Dendritic cell treated with granulocyte-macrophage colony-stimulating factor and Interleukin-4, amounts not matched to agents 40 ng/mL and 50 ng/mL, for 4 days (primary cell): Measurements from ENCODE around the gene GREB1.

Source experiments
- H3K27ac Mint-ChIP-seq: one replicate; pipeline ENCODE4 v1.8.0; 2022; ENCODE audit warnings: mild to moderate bottlenecking, mixed read lengths
- H3K27me3 Mint-ChIP-seq: one replicate; pipeline ENCODE4 v1.8.0; 2022; ENCODE audit warnings: mild to moderate bottlenecking, mixed read lengths
- H3K36me3 Mint-ChIP-seq: one replicate; pipeline ENCODE4 v1.8.0; 2022; ENCODE audit warnings: low read depth, mixed read lengths
- H3K4me1 Mint-ChIP-seq: one replicate; pipeline ENCODE4 v1.8.0; 2022; ENCODE audit warnings: low read depth, mixed read lengths
- H3K4me3 Mint-ChIP-seq: one replicate; pipeline ENCODE4 v1.8.0; 2022; ENCODE audit warnings: mild to moderate bottlenecking, moderate library complexity, mixed read lengths
- H3K9me3 Mint-ChIP-seq: one replicate; pipeline ENCODE4 v1.8.0; 2022; ENCODE audit warnings: mixed read lengths
- intact Hi-C: fragments of 100-400 bp; cut with micrococcal nuclease; formaldehyde crosslinking; loops from one replicate; pipeline ENCODE4 v1.15.0; 2022

The GREB1 gene

DNA sequence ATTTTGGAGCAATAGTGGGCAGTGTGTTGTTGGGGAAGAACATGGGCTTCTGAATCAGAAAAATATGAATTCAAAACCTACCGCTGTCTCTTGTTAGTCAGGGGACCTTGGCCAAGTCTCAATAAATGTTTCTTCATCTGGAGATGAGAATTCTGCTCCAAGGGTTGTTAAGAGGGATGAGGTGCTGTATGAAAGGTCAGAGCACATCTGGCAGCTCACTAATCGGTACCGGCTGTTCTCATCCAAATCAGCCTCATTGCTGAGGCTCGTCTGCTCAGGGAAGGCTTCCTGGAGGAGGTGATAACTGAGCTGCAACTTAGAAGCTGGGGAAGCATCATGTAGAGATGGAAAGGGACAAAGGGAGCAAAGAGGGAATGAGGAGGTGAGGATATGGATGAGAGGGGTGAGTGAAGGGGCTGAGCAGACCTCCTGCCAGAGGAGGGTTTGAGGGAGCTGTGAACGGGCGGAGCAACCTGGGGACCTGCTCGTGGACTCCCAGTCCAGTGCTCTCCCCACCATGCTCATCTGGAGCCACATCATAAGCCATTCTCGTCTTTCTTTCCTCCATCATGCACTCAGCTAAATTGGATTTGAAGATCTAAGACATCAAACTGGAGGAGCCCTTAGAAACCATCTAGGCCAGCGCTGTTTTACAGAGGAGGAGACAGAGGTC is 47.4 kb downstream of the GREB1 start:
- Mint-ChIP-seq H3K4me1 (peaks cover 15% of the 10 kb centered on the region), H3K27me3 (peaks cover 17% of the 10 kb centered on the region), H3K36me3 (no peaks in the 10 kb centered on the region), H3K4me3 (no peak overlapping the region), H3K9me3 (no peaks in the 10 kb centered on the region), H3K27ac (no peak overlapping the region)
- intact Hi-C loops, result loop anchor here (5.0 kb wide), 1 partner anchor 449 kb away; a partner anchor contains a TSS

DNA sequence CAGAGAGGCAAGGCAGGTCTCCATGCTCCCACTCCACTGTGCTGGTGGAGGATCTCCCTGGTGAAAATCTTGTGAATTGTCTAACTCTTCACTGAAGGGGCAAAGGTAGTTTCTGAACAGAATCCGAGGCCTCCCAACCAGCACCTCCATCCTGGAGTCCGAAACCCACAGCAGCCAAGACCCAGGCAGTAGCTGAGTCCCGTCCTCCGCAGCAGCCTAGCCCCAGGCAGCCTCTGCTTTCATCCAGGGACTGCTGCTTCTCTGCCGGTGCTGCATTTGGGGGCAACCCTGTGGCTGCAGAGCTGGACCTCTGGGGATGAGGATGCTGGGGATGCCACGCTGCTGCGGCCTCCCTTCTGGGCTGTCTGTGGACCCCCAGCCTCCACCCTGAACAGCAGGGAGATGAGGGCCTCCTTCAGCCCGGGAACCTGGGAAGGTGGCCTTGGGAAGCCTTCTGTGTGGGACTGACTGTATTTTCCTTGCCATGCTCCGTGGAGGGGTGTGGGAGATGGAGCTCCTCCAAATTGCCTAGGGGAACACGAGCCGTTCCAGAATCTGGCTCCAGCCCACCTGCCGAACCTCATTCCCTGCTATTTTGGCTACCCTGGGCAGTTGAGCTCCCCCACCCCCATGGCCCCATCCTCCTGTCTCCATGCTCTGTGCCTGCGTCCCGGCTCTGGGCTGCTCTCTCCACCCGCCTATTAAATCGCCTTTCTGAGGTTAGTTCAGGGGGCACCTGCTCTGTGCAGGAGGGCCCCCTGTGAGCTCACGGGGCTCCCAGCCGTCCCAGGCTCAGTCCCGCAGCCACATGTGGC is 48.2 kb downstream of the GREB1 start:
- H3K27ac Mint-ChIP-seq, result no peak overlapping the region
- peaks cover 15% of the 10 kb centered on the region for H3K4me1 Mint-ChIP-seq
- no peaks in the 10 kb centered on the region for H3K36me3 Mint-ChIP-seq
- peaks cover 17% of the 10 kb centered on the region for H3K27me3 Mint-ChIP-seq
- intact Hi-C loops, result loop anchor here (5.0 kb wide), 1 partner anchor 450 kb away; a partner anchor contains a TSS
- no peaks in the 10 kb centered on the region for H3K9me3 Mint-ChIP-seq
- no peak overlapping the region for H3K4me3 Mint-ChIP-seq

DNA sequence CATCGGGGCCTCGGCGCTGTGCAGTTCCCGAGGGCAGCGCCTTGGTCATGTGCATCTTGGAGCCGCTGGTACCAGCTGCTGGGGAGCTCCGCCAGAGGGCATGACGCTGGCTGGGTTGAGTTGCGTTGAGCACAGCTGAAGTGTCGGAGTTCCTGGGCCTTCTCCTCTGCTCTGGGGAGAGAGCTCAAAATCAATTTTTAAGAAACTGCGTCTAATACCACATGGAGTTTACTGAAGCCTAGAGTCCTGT is 48.7 kb downstream of the GREB1 start:
- intact Hi-C loops, result loop anchor here (5.0 kb wide), 1 partner anchor 450 kb away; a partner anchor contains a TSS
- peaks cover 17% of the 10 kb centered on the region for H3K27me3 Mint-ChIP-seq
- H3K4me3 Mint-ChIP-seq, result no peak overlapping the region
- no peak overlapping the region for H3K27ac Mint-ChIP-seq
- peaks cover 13% of the 10 kb centered on the region for H3K4me1 Mint-ChIP-seq
- no peaks in the 10 kb centered on the region for H3K36me3 Mint-ChIP-seq
- no peaks in the 10 kb centered on the region for H3K9me3 Mint-ChIP-seq

DNA sequence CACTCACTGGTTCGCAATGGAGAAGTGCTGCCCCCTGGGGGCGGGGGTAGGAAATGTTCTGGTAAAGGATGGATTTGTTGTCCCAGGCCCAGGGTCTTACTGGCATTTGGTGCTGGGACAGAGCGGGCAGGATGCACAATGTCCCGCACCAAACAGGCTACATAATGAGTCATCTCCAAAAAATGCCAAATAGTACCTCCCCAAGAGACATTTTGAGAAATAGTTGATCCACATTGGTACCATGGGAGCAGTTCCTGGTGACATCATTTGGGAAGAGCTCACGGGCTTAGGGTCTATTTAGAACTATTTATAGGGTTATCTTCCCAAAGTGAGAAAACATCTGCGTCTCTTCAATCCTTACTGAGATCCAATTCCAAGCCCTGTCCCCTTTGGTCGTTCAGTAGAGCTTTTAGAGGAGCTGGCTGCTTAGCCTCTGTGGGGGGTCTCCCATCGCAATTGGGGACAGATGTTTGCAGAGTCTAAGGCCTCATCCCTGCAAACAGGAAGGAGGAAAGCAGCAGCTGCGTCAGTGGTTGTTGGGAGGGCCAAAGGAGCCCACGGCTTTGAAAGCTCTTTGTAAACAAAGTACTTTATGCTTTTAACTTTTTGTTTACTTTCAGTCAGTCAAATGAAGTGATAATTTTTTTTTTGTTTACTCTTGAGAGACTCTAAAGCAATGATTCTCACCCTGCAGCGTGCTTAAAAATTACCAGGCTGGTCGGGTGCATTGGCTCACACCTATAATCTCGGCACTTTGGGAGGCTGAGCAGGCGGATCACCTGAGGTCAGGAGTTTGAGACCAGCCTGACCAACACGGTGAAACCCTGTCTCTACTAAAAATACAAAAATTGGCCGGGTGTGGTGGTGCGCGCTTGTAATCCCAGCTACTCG is 49.3 kb downstream of the GREB1 start:
- intact Hi-C loops, result loop anchor here (5.0 kb wide), 1 partner anchor 451 kb away; a partner anchor contains a TSS
- H3K27ac Mint-ChIP-seq, result no peak overlapping the region

DNA sequence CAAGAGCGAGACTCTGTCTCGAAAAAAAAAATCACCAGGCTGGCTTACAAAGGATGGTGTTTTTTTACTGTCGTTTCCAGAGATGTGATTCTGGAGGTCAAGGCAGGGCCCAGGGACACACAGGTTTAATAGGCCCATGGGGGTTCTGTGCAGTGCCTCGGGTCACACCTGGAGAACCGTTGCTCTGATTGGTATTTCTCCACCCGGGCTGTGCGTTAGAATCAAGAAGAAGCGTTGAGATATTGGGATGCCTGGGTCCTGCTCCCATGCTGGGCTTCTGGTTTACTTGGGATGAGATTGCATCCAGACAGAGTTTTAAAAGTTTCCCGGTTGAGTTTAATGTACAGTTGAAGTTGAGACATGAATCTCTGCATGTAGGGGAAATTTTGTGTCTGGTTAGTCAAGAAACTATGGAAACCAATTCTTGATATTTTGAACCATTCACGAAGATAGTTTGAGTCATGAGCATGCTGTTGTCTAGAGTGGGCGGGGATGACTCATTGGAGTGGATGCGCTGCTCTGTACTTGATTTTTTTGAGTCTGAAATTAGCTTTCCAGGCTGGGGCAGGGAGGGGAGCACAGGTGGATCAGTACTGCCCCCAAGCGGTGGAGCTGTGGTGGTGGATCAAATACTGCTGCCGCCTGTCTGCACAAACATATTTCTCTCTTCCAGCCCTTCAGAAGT is 50.1 kb downstream of the GREB1 start:
- Mint-ChIP-seq H3K27me3 (peaks cover 15% of the 10 kb centered on the region), H3K36me3 (no peaks in the 10 kb centered on the region), H3K27ac (no peak overlapping the region), H3K4me3 (no peak overlapping the region), H3K4me1 (peaks cover 7% of the 10 kb centered on the region), H3K9me3 (no peaks in the 10 kb centered on the region)
- intact Hi-C loops, result loop anchor here (1.0 to 5.0 kb wide), 2 partner anchors 106 to 452 kb away; a partner anchor contains a TSS

More for the DNA sequence above, 49.3 kb downstream of the GREB1 start:
- Mint-ChIP-seq H3K36me3 (no peaks in the 10 kb centered on the region), H3K4me3 (no peak overlapping the region), H3K9me3 (no peaks in the 10 kb centered on the region), H3K27me3 (peaks cover 15% of the 10 kb centered on the region), H3K4me1 (peaks cover 8% of the 10 kb centered on the region)

DNA sequence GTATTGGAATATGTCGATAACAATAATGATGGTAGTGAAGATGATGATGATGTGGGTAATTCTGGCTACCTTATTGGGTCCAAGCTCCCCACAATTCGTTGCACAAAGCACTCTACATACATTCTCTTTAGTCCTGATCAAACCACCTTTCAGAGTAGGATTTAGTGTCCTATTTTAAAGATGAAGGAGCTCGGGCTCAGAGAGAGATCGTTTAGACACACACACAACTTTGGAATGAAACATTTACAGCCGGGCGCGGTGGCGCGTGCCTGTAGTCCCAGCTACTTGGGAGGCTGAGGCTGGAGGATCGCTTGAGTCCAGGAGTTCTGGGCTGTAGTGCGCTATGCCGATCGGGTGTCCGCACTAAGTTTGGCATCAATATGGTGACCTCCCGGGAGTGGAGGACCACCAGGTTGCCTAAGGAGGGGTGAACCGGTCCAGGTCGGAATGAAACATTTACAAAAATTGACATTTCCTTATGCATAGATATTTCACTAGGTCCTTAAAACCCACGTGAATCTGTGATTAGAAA is 50.7 kb downstream of the GREB1 start:
- H3K4me1 Mint-ChIP-seq, result peaks cover 7% of the 10 kb centered on the region
- intact Hi-C loops, result loop anchor here (1.0 to 5.0 kb wide), 2 partner anchors 106 to 452 kb away; a partner anchor contains a TSS
- H3K4me3 Mint-ChIP-seq, result no peak overlapping the region
- H3K36me3 Mint-ChIP-seq, result no peaks in the 10 kb centered on the region
- H3K9me3 Mint-ChIP-seq, result no peaks in the 10 kb centered on the region
- no peak overlapping the region for H3K27ac Mint-ChIP-seq
- peaks cover 13% of the 10 kb centered on the region for H3K27me3 Mint-ChIP-seq

DNA sequence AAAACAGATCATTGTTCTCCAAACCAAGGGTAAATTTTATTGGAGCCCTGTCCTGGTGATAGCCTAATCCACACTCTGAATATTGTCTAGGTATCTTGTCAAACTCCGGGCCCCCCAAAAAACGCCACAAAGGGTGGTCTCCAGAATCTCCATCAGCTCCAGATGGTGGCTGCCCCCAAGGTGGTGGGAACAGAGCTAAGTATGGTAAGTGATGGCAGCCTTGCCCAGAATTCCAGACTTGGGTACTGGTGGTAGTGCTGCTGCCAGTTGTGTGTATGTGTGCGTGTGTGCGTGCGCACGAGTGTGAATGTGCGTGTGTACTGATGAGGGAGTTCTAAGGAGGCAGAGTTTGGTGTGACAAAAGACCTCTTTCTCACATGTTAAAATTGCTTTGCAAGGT is 51.2 kb downstream of the GREB1 start:
- no peak overlapping the region for H3K4me3 Mint-ChIP-seq
- no peaks in the 10 kb centered on the region for H3K9me3 Mint-ChIP-seq
- intact Hi-C loops, result no loop called here
- peaks cover 13% of the 10 kb centered on the region for H3K27me3 Mint-ChIP-seq
- H3K27ac Mint-ChIP-seq, result no peak overlapping the region
- no peaks in the 10 kb centered on the region for H3K36me3 Mint-ChIP-seq
- H3K4me1 Mint-ChIP-seq, result peaks cover 7% of the 10 kb centered on the region

DNA sequence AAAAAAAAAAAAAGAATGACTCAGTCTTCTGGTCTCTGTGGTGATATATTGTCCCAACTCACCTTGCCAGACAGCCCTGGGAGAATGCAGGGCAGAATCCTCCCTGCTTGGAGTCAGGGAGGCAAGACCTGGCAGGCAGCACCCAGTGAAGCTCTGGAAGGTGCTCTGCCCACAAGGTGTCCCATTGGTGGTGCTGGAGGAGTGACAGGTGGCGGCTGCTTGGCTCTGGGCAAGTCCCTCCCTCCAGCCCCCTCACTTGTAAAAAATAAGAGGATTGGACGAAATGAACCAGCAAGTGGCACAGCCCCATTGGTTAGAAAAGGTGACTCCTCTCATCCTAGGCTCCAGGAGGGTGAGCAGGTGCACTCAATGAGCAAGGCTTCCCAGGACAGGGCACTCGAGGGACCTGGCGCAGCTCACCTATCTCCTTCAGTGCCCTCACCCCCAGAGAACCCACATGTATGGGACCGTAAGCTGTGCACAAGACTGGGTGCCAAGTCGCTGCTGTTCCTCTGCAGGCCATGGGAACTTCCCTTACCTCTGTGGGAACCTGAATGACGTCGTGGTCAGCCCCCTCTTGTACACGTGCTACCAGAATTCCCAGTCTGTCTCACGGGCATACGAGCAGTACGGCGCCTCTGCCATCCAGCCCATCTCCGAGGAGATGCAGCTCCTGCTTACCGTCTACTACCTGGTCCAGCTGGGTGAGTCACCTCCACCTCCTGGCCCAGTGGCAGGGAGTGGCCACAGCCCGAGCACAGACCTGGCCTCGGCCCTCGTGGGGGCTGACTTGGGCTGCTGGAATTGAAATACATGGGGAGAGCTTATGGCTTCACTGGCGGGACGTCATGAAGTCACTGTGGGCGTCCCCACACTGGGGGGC is 54.6 kb downstream of the GREB1 start:
- no peaks in the 10 kb centered on the region for H3K36me3 Mint-ChIP-seq
- intact Hi-C loops, result no loop called here
- no peak overlapping the region for H3K27ac Mint-ChIP-seq
- peaks cover 7% of the 10 kb centered on the region for H3K4me1 Mint-ChIP-seq
- H3K27me3 Mint-ChIP-seq, result peaks cover 6% of the 10 kb centered on the region
- no peak overlapping the region for H3K4me3 Mint-ChIP-seq
- H3K9me3 Mint-ChIP-seq, result no peaks in the 10 kb centered on the region

DNA sequence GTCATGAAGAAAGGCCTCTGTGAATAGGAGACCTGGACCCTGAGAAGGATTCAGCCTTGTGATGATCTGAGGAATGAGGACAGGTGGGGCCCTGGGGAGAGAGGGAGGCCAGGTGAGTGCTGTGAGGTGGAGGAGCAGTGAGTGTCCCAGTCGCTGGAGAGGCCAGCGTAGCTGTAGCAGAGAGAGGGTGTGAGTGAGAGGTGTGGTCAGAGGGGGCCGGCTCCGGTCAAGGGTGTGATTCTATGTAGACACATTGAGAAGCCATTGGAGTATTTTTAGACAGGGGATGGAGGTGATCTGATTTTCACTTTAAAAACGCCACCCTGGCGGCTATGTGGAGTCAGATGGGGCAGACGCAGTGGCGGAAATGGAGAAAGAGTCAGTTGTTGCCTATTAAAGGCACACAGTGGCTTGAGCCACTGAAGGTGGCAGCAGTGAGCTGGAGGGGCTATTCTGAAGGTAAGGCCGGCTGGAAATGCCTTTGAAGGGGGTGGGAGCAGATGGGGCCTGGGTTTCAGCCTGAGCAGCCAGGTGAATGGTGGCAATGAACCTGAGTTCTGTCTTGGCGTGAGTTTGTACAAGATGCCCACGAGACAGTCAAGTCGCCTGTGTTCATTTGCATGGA is 55.6 kb downstream of the GREB1 start:
- Mint-ChIP-seq H3K9me3 (no peaks in the 10 kb centered on the region), H3K27me3 (peaks cover 6% of the 10 kb centered on the region), H3K4me1 (no peaks in the 10 kb centered on the region), H3K27ac (no peak overlapping the region), H3K36me3 (no peaks in the 10 kb centered on the region), H3K4me3 (no peak overlapping the region)
- intact Hi-C loops, result no loop called here

DNA sequence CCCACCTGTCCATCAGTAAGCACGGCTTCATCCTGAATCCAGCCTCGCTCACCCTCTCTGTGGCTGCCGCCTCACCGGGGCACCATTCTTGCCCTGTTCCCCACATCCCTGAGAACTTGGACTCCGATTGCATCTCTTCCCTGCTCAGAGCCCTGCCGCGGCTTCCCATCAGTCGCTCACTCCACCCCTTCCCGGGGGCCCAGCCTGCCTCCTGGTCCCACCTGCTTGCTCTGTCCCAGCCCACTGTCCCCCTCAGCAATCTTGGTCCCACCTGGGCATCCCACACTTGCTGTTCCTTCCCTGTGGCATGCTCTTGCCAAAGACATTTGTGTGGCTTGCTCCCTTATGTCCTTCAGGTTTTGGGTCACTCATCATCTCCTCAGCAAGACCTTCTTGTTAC is 56.3 kb downstream of the GREB1 start:
- H3K4me3 Mint-ChIP-seq, result no peak overlapping the region
- H3K27ac Mint-ChIP-seq, result no peak overlapping the region
- H3K27me3 Mint-ChIP-seq, result peaks cover 3% of the 10 kb centered on the region
- no peaks in the 10 kb centered on the region for H3K4me1 Mint-ChIP-seq
- intact Hi-C loops, result no loop called here
- no peaks in the 10 kb centered on the region for H3K9me3 Mint-ChIP-seq
- H3K36me3 Mint-ChIP-seq, result no peaks in the 10 kb centered on the region

DNA sequence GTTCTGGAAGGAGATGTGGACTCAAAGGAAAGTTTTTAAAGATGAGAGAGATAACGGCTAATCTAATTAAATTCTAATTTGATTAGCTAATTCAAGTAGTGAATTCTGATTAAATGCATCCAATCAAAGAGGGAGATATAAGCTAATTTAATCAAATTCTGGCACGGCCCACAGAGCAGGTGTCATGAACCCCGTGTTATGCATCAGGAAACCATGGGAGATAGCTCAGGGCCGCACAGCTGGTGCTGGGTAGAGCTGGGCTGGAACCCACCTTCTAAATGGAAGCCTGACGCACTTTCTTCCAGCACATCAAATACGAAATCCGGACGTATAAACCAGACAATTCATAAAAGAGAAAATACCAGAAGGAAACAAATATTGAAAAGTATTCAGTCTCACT is 57.2 kb downstream of the GREB1 start:
- no peak overlapping the region for H3K4me3 Mint-ChIP-seq
- H3K36me3 Mint-ChIP-seq, result no peaks in the 10 kb centered on the region
- intact Hi-C loops, result no loop called here
- H3K27me3 Mint-ChIP-seq, result no peaks in the 10 kb centered on the region
- no peak overlapping the region for H3K27ac Mint-ChIP-seq
- H3K9me3 Mint-ChIP-seq, result no peaks in the 10 kb centered on the region
- no peaks in the 10 kb centered on the region for H3K4me1 Mint-ChIP-seq
